Lung (tissue), 12 donors: ENCODE data around the gene SMCR8. TPM values are rescaled to one million over a fixed set of nuclear protein-coding genes. Genes with fewer than 3 reads are reported as not detected.

Source experiments
- ATAC-seq: fragments of 200-7000 bp; cut with Tn5 transposase; one replicate; pipeline ENCODE4 v1.9.1; 2020; ENCODE audit warnings: moderate number of reproducible peaks; ENCODE audit not compliant: insufficient read depth, low FRiP score
- DNase-seq, 3 donors: peaks; one replicate each; pipeline ENCODE4 v3.0.0-alpha.2; 2013 to 2017
- H3K27ac ChIP-seq, 2 donors: one replicate each; pipeline ENCODE4 v1.5.1; 2013; ENCODE audit warnings: mild to moderate bottlenecking in 2 of 2, moderate library complexity in 2 of 2, control low read depth in 1 of 2, inconsistent platforms in 1 of 2, low read depth in 1 of 2, low read length in 1 of 2
- H3K27me3 ChIP-seq, 3 donors: one replicate each; pipeline ENCODE4 v1.5.1; 2013; ENCODE audit warnings: low read length in 2 of 3; ENCODE audit not compliant: control insufficient read depth in 3 of 3, insufficient read depth in 3 of 3
- H3K36me3 ChIP-seq, 4 donors: one replicate each; pipeline ENCODE4 v1.5.1; 2013; ENCODE audit warnings: low read length in 4 of 4, mild to moderate bottlenecking in 1 of 4, moderate library complexity in 1 of 4; ENCODE audit not compliant: control insufficient read depth in 4 of 4, insufficient read depth in 4 of 4
- H3K4me1 ChIP-seq, 5 donors: one replicate each; pipeline ENCODE4 v1.5.1; 2013; ENCODE audit warnings: low read length in 5 of 5, mild to moderate bottlenecking in 2 of 5, moderate library complexity in 1 of 5; ENCODE audit not compliant: control insufficient read depth in 5 of 5, insufficient read depth in 5 of 5
- H3K4me3 ChIP-seq: one replicate; pipeline ENCODE4 v1.5.1; 2013; ENCODE audit warnings: mild to moderate bottlenecking, control low read depth, moderate library complexity
- H3K9ac ChIP-seq, 2 donors: one replicate each; pipeline ENCODE4 v1.5.1; 2013; ENCODE audit warnings: low read length in 2 of 2, control low read depth in 1 of 2; ENCODE audit not compliant: insufficient read depth in 1 of 2
- H3K9me3 ChIP-seq, 4 donors: one replicate each; pipeline ENCODE4 v1.5.1; 2013; ENCODE audit warnings: low read length in 3 of 4, mild to moderate bottlenecking in 1 of 4, moderate library complexity in 1 of 4; ENCODE audit not compliant: control insufficient read depth in 4 of 4, insufficient read depth in 3 of 4
- WGBS, 2 donors: extraction: QIAGEN DNeasy Blood & Tissue Kit; methylation state at CpG; one replicate each; pipeline ENCODE4 v1.1.7; 2013; 5-methylcytosine and 5-hydroxymethylcytosine counted together
- polyA plus RNA-seq, 2 donors: library from polyadenylated mRNA; stranded (reverse); fragments of 200-250 nt; gene quantifications; one replicate each; pipeline ENCODE4 v1.2.1, GENCODE V29; 2013
- total RNA-seq, 2 donors: library from RNA; depleted of rRNA in 1 of 2; stranded (reverse); fragments of >200 nt in 1 of 2; gene quantifications; one replicate each; pipeline ENCODE4 v1.2.1, GENCODE V29; 2014 to 2021
- TF ChIP-seq, protein P1 (sequence below): IDR thresholded peaks from 2 replicates; pipeline ENCODE4 v1.5.1; 2012; ENCODE audit warnings: mild to moderate bottlenecking; ENCODE audit errors: control extremely low read depth, extremely low read depth
- donor health status: control.
- donor health status: control.
- donor health status: Bipolar disorder and iron deficiency.
- donor health status: healthy.
- donor health status: DM: yes; HTN: yes; CAD: no.

Gene SMCR8
- total and polyA plus RNA-seq, 4 donors: 4.2 to 20.9 (median 15.1) TPM

DNA sequence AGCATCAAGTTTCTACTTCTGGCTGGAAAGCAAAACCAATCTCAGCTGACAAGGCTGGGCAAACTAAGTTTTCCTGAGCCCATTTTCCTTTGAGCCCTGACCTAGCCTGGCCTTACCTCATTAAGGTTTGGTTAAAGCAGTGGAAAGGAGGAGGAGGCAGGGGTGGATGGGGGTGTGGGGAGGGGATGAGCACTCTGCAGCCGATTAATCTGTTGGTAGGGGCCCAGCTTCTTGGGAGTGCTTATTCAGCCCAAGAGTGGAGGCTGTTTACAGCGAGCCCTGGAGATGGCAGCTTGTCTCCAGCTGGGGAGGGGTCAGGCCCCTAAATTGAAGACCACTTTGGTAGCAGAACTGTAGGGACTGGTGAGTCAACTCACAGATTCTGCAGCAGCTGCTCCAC lies 12.0 kb downstream of the SMCR8 start:
- TF ChIP-seq, protein P1, sequence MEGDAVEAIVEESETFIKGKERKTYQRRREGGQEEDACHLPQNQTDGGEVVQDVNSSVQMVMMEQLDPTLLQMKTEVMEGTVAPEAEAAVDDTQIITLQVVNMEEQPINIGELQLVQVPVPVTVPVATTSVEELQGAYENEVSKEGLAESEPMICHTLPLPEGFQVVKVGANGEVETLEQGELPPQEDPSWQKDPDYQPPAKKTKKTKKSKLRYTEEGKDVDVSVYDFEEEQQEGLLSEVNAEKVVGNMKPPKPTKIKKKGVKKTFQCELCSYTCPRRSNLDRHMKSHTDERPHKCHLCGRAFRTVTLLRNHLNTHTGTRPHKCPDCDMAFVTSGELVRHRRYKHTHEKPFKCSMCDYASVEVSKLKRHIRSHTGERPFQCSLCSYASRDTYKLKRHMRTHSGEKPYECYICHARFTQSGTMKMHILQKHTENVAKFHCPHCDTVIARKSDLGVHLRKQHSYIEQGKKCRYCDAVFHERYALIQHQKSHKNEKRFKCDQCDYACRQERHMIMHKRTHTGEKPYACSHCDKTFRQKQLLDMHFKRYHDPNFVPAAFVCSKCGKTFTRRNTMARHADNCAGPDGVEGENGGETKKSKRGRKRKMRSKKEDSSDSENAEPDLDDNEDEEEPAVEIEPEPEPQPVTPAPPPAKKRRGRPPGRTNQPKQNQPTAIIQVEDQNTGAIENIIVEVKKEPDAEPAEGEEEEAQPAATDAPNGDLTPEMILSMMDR: no peak
- ATAC-seq: no peak
- Histone ChIP-seq H3K4me3 (no peak overlapping the region), H3K36me3 (peaks cover 7 to 52% (median 23%) of the 10 kb centered on the region in 4 donors), H3K9ac (no peak overlapping the region), H3K27me3 (no peaks in the 10 kb centered on the region), H3K4me1 (no peaks in the 10 kb centered on the region), H3K9me3 (no peaks in the 10 kb centered on the region), H3K27ac (no peak overlapping the region)
- 80 to 94% methylated on average over 2 of the region's 2 CpGs for WGBS, 2 donors
- no peak for DNase-seq

DNA sequence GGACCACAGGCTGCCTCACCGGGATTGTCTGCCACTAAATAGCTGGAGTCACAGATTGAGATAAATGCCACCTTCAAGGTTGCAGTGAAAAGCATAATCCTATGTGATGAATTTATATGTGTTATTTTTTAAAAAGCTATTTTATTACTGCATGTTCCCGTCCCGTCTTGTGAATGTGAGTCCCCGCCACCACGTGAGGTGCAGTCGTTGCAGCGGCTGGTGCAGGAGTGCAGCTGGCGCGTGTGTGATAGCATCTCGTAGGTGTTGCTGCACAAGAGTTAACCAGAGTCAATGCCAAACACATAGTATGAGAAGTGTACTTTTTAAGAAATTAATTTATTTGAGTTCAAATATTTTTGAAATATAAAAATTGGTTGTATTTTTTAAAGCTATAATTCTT lies 12.5 kb downstream of the SMCR8 start:
- DNase-seq (no peak), ATAC-seq (no peak)
- Histone ChIP-seq H3K27ac (no peak overlapping the region), H3K36me3 (peaks cover 7 to 54% (median 23%) of the 10 kb centered on the region in 4 donors), H3K9me3 (no peaks in the 10 kb centered on the region), H3K4me1 (no peaks in the 10 kb centered on the region), H3K27me3 (no peaks in the 10 kb centered on the region), H3K4me3 (no peak overlapping the region), H3K9ac (no peak overlapping the region)
- WGBS, 2 donors: 93 to 94% methylated on average over 10 of the region's 10 CpGs
- TF ChIP-seq, protein P1: no peak

DNA sequence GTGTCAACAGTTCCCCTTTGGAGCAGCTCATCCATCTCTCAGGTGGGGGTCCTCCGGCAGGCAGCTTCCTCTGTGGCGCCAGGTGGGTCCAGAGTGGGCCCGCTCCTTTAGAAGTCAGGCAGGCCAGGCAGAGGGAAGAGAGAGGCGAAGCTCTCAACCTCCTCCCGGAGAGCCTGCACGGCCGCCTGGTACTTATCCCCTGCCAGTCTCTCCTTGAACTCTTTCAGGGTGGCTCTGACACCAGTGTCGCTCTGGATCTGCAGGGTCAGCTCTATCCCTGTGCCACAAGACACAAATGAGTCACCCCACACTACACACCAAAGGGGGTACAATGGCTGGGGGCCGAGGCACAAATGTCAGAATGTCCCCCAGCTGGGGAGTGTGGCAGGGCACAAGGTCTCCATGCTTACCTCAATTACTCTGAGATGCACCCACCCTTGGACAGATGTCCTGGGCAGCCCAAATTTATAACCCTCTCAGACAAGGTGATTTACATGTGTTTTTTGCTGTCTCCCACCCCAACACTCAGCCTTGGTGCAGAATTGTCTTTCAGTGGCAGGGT lies 13.6 kb downstream of the SMCR8 start:
- no peak overlapping the region for H3K27ac ChIP-seq
- TF ChIP-seq, protein P1: no peak
- peaks cover 7 to 48% (median 24%) of the 10 kb centered on the region in 4 donors for H3K36me3 ChIP-seq
- no peaks in the 10 kb centered on the region for H3K27me3 ChIP-seq
- DNase-seq: no peak
- WGBS, 2 donors: 89 to 94% methylated on average over 9 of the region's 9 CpGs
- H3K4me3 ChIP-seq: no peak overlapping the region
- H3K9ac ChIP-seq: no peak overlapping the region
- H3K4me1 ChIP-seq: no peaks in the 10 kb centered on the region
- H3K9me3 ChIP-seq: no peaks in the 10 kb centered on the region
- no peak for ATAC-seq

DNA sequence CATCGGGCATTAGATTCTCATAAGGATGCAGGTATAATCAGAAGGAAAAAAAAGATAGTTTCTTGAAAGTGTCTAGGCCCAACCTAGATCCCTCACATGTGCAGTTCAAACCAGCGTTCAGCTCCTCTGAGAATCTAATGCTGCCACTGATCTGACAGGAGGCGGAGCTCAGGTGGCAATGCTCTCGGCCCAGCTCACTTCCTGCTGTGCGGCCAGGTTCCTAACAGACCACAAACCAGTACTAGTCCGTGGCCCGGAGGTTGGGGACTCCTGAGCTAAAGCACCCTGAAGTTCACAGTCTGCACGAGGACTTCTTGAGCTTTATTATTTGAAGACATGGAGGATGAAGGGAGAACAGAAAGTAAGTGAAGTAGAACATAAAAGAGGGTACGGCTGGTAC lies 16.8 kb downstream of the SMCR8 start:
- no peaks in the 10 kb centered on the region for H3K4me1 ChIP-seq
- no peak overlapping the region for H3K9ac ChIP-seq
- H3K27ac ChIP-seq: no peak overlapping the region
- H3K4me3 ChIP-seq: no peak overlapping the region
- no peak for ATAC-seq
- peaks cover 4 to 43% (median 21%) of the 10 kb centered on the region in 4 donors for H3K36me3 ChIP-seq
- DNase-seq: no peak
- TF ChIP-seq, protein P1: no peak
- WGBS, 2 donors: 83 to 87% methylated on average over 9 of the region's 9 CpGs
- no peaks in the 10 kb centered on the region for H3K27me3 ChIP-seq
- no peaks in the 10 kb centered on the region for H3K9me3 ChIP-seq
